NCI-H748 (cell line): Measurements from ENCODE around the gene SIPA1L3.

Experiments used
- DNase-seq: peaks from one replicate; lab custom pipeline; 2025; ENCODE audit not compliant: unreplicated experiment; lab: John Stamatoyannopoulos, UW

The SIPA1L3 gene

GRCh38 chr19:38093587-38093986 is 186.6 kb downstream of the SIPA1L3 start:
- no peak for DNase-seq

DNA sequence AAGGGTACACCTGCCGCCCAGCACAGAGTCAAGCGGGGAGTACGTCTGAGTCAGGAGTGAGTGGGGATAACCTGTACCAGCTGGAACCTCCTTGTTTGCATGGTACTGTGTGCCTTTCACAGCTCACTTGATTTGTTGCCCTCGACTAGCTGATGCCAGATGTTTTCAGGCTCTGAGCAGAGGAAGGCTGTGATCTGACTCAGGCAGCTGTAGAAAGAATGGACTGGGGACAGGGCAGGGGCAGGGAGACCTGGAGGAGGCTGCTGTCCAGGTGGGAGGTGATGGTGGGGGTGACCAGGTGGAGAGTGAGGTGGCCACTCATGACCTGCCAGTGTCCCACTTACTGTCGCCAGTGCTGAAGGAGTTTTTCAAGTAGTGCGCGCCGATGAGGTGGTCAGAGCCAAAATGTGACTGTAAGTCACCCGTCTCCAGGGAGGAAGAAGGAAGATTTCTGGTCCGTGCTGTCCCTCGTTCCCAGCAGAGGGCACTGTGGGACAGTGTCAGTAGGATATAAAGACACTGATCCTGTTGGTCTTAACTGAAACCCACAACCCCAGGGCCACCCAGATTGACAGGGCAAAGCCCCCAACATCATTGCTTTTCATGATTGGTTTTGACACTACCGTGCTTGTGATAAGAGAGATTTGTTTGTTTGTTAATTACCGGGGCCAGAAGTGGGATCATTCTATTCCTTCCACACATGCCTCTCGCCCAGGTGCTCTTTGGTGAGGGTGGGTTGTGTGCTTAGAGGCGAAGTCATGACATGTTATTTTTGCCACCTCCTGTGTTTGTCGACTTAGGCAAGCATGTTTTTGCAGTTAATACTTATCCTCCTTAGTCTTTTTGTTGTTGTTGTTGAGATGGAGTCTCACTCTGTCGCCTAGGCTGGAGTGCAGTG is 188.7 kb downstream of the SIPA1L3 start:
- peak; percentile 82 for DNase-seq

DNA sequence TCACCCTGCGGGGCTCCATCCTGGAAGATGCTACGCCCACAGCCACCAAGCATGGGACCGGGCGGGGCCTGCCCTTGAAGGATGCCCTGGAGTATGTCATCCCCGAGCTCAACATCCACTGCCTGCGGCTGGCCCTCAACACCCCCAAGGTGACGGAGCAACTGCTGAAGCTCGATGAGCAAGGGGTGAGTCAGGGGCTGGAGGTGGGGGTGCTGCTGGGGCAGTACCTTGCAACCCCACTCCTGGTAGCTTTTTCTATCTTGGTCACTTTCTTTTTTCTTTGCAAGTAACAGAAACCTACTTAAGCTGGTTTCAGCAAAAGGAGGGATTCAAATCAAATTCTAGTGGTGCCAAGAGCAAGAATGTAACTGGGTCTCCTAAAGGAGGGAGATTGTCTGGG is 193.0 kb downstream of the SIPA1L3 start:
- no peak for DNase-seq

GRCh38 chr19:38100589-38100988 is 193.6 kb downstream of the SIPA1L3 start:
- no peak for DNase-seq

GRCh38 chr19:38101723-38102122 is 194.7 kb downstream of the SIPA1L3 start:
- no peak for DNase-seq

DNA sequence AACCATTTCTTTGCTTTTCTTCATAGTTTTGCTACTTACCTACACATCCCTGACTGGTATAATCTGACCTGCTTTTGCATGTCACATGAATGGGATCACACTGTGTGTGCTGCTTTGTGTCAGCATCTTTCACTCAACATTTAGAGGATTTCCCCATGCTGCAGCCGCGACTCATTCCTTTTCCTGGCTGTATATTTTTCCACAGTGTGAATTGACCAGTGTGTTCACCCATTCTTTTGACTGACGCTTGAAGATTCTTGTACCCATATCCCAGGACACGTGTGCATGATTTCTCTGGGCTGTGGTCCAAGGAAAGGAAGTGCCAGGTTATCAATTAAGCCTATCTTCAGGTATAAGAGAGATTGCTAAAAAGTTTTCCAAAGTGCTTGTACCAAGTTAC is 198.6 kb downstream of the SIPA1L3 start:
- no peak for DNase-seq

- no peak for DNase-seq
Measured at GRCh38 chr19:38107129-38107528, 200.1 kb downstream of the SIPA1L3 start.

GRCh38 chr19:38111898-38112297 is 204.9 kb downstream of the SIPA1L3 start:
- no peak for DNase-seq

DNA sequence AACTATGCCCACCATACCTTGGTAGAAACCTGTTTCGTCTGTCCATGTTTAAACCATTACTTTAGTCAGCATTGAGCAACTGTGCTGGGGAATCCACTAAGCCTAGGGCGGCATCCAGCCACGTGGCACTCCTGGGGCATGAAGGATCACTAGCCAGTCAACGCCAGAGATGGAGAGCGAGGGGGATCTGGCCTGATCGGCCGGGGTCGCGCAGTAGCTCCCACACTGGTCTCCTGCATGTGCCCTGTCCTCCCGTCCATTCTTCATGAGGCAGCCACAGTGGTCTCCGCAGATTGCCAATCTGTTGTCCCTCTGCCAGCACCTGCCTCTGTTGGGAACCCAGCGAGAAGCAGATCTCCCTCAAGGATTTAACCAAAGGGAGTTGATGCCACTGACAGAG is 207.6 kb downstream of the SIPA1L3 start:
- DNase-seq: no peak

DNA sequence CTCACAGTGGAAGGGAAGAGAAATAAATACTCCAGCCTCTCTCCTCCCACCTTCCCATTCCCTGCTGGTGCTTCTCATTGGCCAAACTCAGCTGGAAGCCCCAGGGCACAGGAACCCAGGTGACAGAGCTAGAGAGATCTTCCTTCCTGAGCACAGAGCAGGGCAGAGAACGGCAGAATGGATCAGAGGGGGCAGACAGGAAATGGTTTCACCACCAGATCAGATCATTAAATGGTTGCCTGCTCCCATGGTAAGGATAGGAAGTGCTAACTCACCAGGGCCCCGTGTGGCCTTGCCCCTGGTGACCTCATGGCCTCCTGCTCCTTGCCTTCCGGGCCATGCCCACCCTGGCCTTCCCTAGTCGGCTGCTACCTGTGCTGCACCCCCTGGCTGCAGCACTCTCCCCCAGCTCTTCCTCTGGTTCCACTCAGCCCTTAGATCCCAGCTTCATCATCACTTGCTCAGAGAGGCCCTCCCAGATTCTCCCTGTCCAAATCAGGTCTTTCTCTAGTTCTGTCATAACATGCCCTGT is 208.3 kb downstream of the SIPA1L3 start:
- no peak for DNase-seq

DNA sequence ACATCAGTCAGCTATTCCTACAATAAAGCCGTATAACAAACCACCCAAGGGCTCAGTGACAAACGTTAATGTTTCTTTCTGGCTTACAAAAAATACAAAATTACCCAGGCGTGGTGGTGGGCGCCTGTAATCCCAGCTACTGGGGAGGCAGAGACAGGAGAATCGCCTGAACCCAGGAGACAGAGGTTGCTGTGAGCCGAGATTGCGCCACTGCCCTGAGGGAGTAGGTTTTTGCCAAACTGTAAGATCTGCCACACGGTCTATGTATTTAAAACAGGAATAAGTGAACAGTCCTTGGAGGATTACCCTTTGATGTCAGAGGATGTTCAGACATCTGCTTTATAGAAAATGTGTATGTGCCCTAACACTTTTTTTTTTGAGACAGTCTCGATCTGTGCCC is 211.2 kb downstream of the SIPA1L3 start:
- DNase-seq: no peak

DNA sequence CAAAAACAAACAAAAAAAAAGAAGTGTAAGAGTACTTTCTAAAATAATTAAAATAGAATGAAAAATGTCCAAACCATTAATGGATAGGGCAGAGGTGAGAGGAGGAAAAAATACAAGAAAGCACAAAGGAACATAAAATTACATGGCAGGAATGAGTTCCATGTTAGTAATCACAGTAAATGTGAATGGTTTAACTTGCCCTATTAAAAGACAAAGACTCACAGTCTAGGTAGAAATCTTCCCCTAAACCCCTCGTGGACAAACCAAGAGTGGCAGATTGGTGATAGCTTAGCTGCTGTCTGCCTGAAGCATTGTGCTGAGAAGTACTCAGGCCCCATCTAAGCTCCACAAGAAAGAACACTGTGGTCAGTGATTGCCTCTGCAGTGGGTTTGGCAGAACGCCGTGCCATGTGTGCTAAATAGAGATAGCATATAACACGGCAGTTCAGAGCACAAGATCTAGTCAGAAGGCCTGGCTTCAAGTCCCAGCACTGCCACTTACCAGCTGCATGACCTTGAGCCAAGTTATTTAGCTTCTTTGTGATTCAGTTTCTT is 213.5 kb downstream of the SIPA1L3 start:
- no peak for DNase-seq

DNA sequence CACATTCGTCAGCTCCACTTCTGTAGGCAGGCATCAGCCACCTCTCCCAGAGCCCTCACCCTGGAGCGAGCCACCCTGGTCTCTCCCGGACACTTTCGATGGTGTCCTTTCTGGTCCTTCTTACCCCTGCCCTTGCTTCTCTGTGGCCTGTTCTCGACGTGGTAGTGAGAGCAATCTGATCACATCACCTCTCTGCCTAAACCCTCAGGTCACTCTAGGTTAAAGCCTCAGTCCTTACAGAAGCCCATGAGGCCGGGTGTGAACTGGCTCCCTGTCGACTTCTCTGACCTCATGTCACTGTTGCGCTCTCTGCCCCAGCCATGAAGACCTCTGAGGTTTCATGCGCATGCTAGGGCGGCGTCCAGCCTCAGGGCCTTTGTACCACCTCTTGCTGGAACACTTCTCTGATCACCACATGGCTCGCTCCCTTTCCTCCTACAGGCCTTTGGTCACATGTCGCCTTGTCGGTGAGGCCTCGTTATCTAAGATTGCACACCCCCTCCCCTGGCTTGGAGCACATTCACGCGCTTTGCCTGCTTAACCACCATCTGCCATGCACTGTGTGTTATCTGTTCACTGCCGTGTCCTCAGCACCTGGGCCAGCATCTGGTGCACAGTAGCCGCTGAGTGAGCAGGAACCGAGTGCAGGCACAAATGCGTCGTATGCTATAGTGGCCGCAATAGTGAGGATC is 215.5 kb downstream of the SIPA1L3 start:
- no peak for DNase-seq

GRCh38 chr19:38125238-38125637 is 218.2 kb downstream of the SIPA1L3 start:
- no peak for DNase-seq

DNA sequence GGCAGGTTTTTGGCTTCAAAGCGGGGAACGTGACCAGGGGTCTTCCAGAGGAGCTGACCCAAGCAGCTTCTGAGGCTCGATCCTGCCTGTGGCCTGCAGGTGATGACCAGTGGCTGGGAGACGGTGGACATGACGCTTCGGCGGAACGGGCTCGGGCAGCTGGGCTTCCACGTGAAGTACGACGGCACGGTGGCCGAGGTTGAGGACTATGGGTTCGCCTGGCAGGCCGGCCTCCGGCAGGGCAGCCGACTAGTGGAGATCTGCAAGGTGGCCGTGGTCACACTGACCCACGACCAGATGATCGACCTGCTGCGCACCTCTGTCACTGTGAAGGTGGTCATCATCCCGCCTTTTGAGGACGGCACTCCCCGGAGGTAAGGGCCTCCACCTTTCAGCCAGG is 223.4 kb downstream of the SIPA1L3 start:
- DNase-seq: no peak

GRCh38 chr19:38132781-38133180 is 225.8 kb downstream of the SIPA1L3 start:
- no peak for DNase-seq

- DNase-seq: no peak
Measured at GRCh38 chr19:38133319-38133718, 226.3 kb downstream of the SIPA1L3 start.

- peak; percentile 34 for DNase-seq
Measured at GRCh38 chr19:38134540-38135149, 227.6 kb downstream of the SIPA1L3 start.

- DNase-seq: no peak
Measured at GRCh38 chr19:38135150-38135998, 228.4 kb downstream of the SIPA1L3 start.

GRCh38 chr19:38139122-38139521 is 232.1 kb downstream of the SIPA1L3 start:
- DNase-seq: peak; percentile 62
